ENCODE results near the gene NGFR. TPM values are rescaled to one million over a fixed set of nuclear protein-coding genes. Genes with fewer than 3 reads are reported as not detected.

NGFR gene
- total and polyA plus RNA-seq, 9 of the 15 experiments (the other 6 are each of a cell fraction or from before 2014, with no cell fraction given) = 0.07 to 0.23 (median 0.13) TPM; not detected in 4

DNA sequence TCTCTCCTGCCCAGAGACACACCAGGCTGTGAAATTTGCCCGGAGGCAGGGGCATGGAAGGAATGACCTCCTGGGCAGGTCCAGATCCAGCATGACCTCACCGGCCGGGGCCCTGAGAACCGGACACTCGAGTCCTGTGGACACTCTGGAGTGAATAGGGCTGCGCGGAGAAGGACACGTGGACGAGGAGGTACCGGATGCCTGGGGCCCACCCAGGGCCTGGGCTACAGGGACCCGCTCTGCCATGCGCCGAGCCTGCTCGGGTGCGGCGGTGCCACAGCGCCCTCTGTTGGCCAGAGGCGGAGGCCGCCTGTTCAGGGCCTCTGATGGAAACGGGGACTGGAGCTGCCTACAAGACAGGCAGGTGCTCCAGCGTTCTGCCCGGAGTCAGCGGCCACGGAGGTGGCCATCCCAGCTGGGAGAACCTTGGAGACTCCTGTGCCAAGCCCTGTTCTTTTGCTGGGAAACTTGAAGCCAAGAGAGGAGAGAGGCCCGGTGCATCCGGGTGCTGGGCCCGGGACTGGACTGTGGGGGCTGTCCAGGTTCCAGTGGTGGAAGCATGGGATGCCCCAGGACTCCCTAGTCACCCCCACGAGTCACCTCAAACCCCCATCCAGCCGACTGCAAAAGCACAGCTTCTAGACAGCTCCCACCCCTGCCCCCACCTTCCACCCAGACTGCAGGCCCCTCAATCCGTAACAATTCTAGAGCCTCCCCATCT lies 61.3 kb downstream of the NGFR start (continued):
- TF ChIP-seq ZBTB2 (IDR thresholded peaks at IDR 0.05) (peak; percentile 66; the same call in 1 of the 2 replicates), ARID2 (IDR thresholded peaks at IDR 0.05) (peak; percentile 82; the same call in 1 of the 2 replicates), DEAF1 (CRISPR knock-in tag; IDR thresholded peaks at IDR 0.05) (peak; percentile 43), RBFOX2 (IDR thresholded peaks at IDR 0.05; ENCODE audit: low read depth, low read length) (peak; percentile 30; the same call in 1 of the 2 replicates), CBX1 (IDR thresholded peaks at IDR 0.05; ENCODE audit: low read depth) (0 out of 2 replicates have a peak, but pooled peaks have one; percentile 26), HDAC2 (IDR thresholded peaks at IDR 0.05) (no peak), GABPA (tag; conservative IDR thresholded peaks at IDR 0.05; ENCODE audit: low read depth) (no peak), E2F8 (IDR thresholded peaks at IDR 0.05; ENCODE audit: low read depth, partially characterized antibody) (no peak), POU5F1 (IDR thresholded peaks at IDR 0.05; ENCODE audit: borderline replicate concordance, low read depth, low read length, partially characterized antibody) (no peak), ZNF165 (CRISPR knock-in tag; IDR thresholded peaks at IDR 0.05; ENCODE audit: borderline replicate concordance) (no peak), NUFIP1 (IDR thresholded peaks at IDR 0.05; ENCODE audit: partially characterized antibody) (no peak), SNIP1 (IDR thresholded peaks at IDR 0.05; ENCODE audit: low read depth) (no peak), MAFK (IDR thresholded peaks at IDR 0.05; ENCODE audit: low read length) (no peak), RBM14 (IDR thresholded peaks at IDR 0.05; ENCODE audit: borderline replicate concordance, insufficient read depth, low read depth, low read length) (no peak), EZH2 (IDR thresholded peaks at IDR 0.05; ENCODE audit: borderline replicate concordance, low read depth, low read length) (no peak), MTA3 (IDR thresholded peaks at IDR 0.05; ENCODE audit: borderline replicate concordance) (0 out of 2 replicates have a peak, but pooled peaks have one; percentile 22), U2AF1 (optimal IDR thresholded peaks at IDR 0.05; ENCODE audit: low read depth, low read length) (no peak), IFI16 (CRISPR knock-in tag; IDR thresholded peaks at IDR 0.05) (no peak), LCOR (CRISPR knock-in tag; IDR thresholded peaks at IDR 0.05) (peak; percentile 37; the same call in 1 of the 2 replicates)
- TF ChIP-seq, protein P1, sequence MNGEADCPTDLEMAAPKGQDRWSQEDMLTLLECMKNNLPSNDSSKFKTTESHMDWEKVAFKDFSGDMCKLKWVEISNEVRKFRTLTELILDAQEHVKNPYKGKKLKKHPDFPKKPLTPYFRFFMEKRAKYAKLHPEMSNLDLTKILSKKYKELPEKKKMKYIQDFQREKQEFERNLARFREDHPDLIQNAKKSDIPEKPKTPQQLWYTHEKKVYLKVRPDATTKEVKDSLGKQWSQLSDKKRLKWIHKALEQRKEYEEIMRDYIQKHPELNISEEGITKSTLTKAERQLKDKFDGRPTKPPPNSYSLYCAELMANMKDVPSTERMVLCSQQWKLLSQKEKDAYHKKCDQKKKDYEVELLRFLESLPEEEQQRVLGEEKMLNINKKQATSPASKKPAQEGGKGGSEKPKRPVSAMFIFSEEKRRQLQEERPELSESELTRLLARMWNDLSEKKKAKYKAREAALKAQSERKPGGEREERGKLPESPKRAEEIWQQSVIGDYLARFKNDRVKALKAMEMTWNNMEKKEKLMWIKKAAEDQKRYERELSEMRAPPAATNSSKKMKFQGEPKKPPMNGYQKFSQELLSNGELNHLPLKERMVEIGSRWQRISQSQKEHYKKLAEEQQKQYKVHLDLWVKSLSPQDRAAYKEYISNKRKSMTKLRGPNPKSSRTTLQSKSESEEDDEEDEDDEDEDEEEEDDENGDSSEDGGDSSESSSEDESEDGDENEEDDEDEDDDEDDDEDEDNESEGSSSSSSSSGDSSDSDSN (IDR thresholded peaks at IDR 0.05; ENCODE audit: borderline replicate concordance in 1 of 2, low read depth in 2 of 2, low read length in 2 of 2) = 0 out of 4 replicates have a peak, but pooled peaks of 1 of the 2 experiments have one; percentile 41
